ENCODE measurements around the gene KLHL40.

- TF ChIP-seq CTCF (IDR thresholded peaks at IDR 0.05) (no peak), POLR2A (IDR thresholded peaks at IDR 0.05) (no peak)
These were observed 33.0 kb downstream of the KLHL40 start for GRCh38 chr3:42718338-42718737.

Measured in heart left ventricle (tissue), 13 donors.